H9 (cell line): Measurements from ENCODE around the gene OXER1. TPM values are rescaled to one million over a fixed set of nuclear protein-coding genes. Genes with fewer than 3 reads are reported as not detected.

Experiments used
- DNase-seq: peaks from one replicate; pipeline ENCODE4 v3.0.0-alpha.2; 2017
- H2AFZ ChIP-seq: one replicate; pipeline ENCODE4 v1.6.1; 2013; ENCODE audit warnings: mild to moderate bottlenecking, low read length, control low read depth, moderate library complexity
- H2AK5ac ChIP-seq: 2 replicates; pipeline ENCODE4 v1.6.1; 2013; ENCODE audit warnings: low read length, control low read depth, mixed read lengths; ENCODE audit not compliant: insufficient read length
- H2BK120ac ChIP-seq: one replicate; pipeline ENCODE4 v1.6.1; 2013; ENCODE audit warnings: low read depth, mild to moderate bottlenecking, low read length, control low read depth, inconsistent platforms; ENCODE audit not compliant: poor library complexity, severe bottlenecking
- H2BK12ac ChIP-seq: 2 replicates; pipeline ENCODE4 v1.6.1; 2013; ENCODE audit warnings: low read length, control low read depth, mixed read lengths, low read depth; ENCODE audit not compliant: insufficient read length
- H2BK15ac ChIP-seq: 2 replicates; pipeline ENCODE4 v1.6.1; 2013; ENCODE audit warnings: low read depth, low read length, control low read depth
- H2BK20ac ChIP-seq: one replicate; pipeline ENCODE4 v1.6.1; 2013; ENCODE audit warnings: low read depth, mild to moderate bottlenecking, low read length, control low read depth, inconsistent platforms; ENCODE audit not compliant: poor library complexity, severe bottlenecking
- H2BK5ac ChIP-seq: 2 replicates; pipeline ENCODE4 v1.6.1; 2013; ENCODE audit warnings: low read length, control low read depth, mixed read lengths; ENCODE audit not compliant: insufficient read length
- H3K14ac ChIP-seq: 2 replicates; pipeline ENCODE4 v1.6.1; 2013; ENCODE audit warnings: low read length, control low read depth; ENCODE audit not compliant: insufficient read depth
- H3K18ac ChIP-seq: 2 replicates; pipeline ENCODE4 v1.6.1; 2013; ENCODE audit warnings: low read depth, mild to moderate bottlenecking, mixed read lengths, low read length, control low read depth; ENCODE audit not compliant: insufficient read length
- H3K23ac ChIP-seq: 2 replicates; pipeline ENCODE4 v1.6.1; 2013; ENCODE audit warnings: low read length, control low read depth, mixed read lengths, low read depth; ENCODE audit not compliant: insufficient read length
- H3K23me2 ChIP-seq: 2 replicates; pipeline ENCODE4 v1.6.1; 2013; ENCODE audit warnings: low read depth, mild to moderate bottlenecking, mixed read lengths, low read length, control low read depth; ENCODE audit not compliant: insufficient read length, poor library complexity, severe bottlenecking
- H3K27ac ChIP-seq: 2 replicates; pipeline ENCODE4 v1.5.1; 2013; ENCODE audit warnings: low read length, control low read depth, mixed read lengths, low read depth; ENCODE audit not compliant: insufficient read length
- H3K27me3 ChIP-seq: 2 replicates; pipeline ENCODE4 v1.6.1; 2013; ENCODE audit warnings: low read length, control low read depth, inconsistent platforms; ENCODE audit not compliant: insufficient read depth
- H3K4ac ChIP-seq: 2 replicates; pipeline ENCODE4 v1.6.1; 2013; ENCODE audit warnings: low read depth, mild to moderate bottlenecking, control low read depth, inconsistent platforms, low read length, moderate library complexity
- H3K4me1 ChIP-seq: 2 replicates; pipeline ENCODE4 v1.6.1; 2013; ENCODE audit warnings: low read length, control low read depth, inconsistent platforms; ENCODE audit not compliant: insufficient read depth
- H3K4me2 ChIP-seq: 2 replicates; pipeline ENCODE4 v1.6.1; 2013; ENCODE audit warnings: low read length, control low read depth, mixed read lengths; ENCODE audit not compliant: insufficient read length, insufficient read depth
- H3K56ac ChIP-seq: 2 replicates; pipeline ENCODE4 v1.6.1; 2013; ENCODE audit warnings: low read depth, mild to moderate bottlenecking, mixed read lengths, low read length, control low read depth; ENCODE audit not compliant: insufficient read length
- H3K79me1 ChIP-seq: 2 replicates; pipeline ENCODE4 v1.6.1; 2013; ENCODE audit warnings: low read depth, mild to moderate bottlenecking, moderate library complexity, low read length, control low read depth, inconsistent platforms; ENCODE audit not compliant: insufficient read depth, poor library complexity, severe bottlenecking
- H3K79me2 ChIP-seq: 2 replicates; pipeline ENCODE4 v1.6.1; 2013; ENCODE audit warnings: low read length, control low read depth, inconsistent platforms; ENCODE audit not compliant: insufficient read depth
- H3K9ac ChIP-seq: 2 replicates; pipeline ENCODE4 v1.6.1; 2013; ENCODE audit warnings: low read length, control low read depth, mixed read lengths; ENCODE audit not compliant: insufficient read length; ENCODE audit errors: extremely low read depth
- H3K9me3 ChIP-seq: one replicate; pipeline ENCODE4 v1.6.1; 2013; ENCODE audit warnings: low read depth, low read length, inconsistent platforms; ENCODE audit not compliant: control insufficient read depth
- H3T11ph ChIP-seq: one replicate; pipeline ENCODE4 v1.6.1; 2013; ENCODE audit warnings: mild to moderate bottlenecking, low read length, control low read depth, inconsistent platforms
- H4K20me1 ChIP-seq: one replicate; pipeline ENCODE4 v1.6.1; 2013; ENCODE audit not compliant: control insufficient read depth, insufficient read length, insufficient read depth
- H4K5ac ChIP-seq: 2 replicates; pipeline ENCODE4 v1.6.1; 2013; ENCODE audit warnings: low read depth, mild to moderate bottlenecking, mixed read lengths, low read length, control low read depth; ENCODE audit not compliant: insufficient read length
- H4K8ac ChIP-seq: replicated peaks from 2 replicates; pipeline ENCODE4 v1.6.1; 2013; ENCODE audit warnings: low read length, control low read depth, mixed read lengths, low read depth; ENCODE audit not compliant: insufficient read length
- H4K91ac ChIP-seq: 2 replicates; pipeline ENCODE4 v1.6.1; 2013; ENCODE audit warnings: low read depth, mild to moderate bottlenecking, moderate library complexity, mixed read lengths, low read length, control low read depth; ENCODE audit not compliant: insufficient read length
- H3K27ac Mint-ChIP-seq, 3 experiments: 2 replicates in 2 of 3; 3 replicates in 1 of 3; pipeline ENCODE4 v1.8.0; 2020 to 2021; ENCODE audit warnings: mixed read lengths in 3 of 3, mild to moderate bottlenecking in 1 of 3, moderate library complexity in 1 of 3
- H3K27me3 Mint-ChIP-seq: 2 replicates; pipeline ENCODE4 v1.8.0; 2021; ENCODE audit warnings: low read depth, mild to moderate bottlenecking, moderate library complexity, mixed read lengths
- H3K36me3 Mint-ChIP-seq, 3 experiments: 2 replicates in 2 of 3; 3 replicates in 1 of 3; pipeline ENCODE4 v1.8.0; 2020 to 2021; ENCODE audit warnings: low read depth in 3 of 3, mixed read lengths in 3 of 3; ENCODE audit not compliant: insufficient read depth in 1 of 3
- H3K4me1 Mint-ChIP-seq, 2 experiments: 2 replicates each; pipeline ENCODE4 v1.8.0; 2020; ENCODE audit warnings: mixed read lengths in 2 of 2
- H3K4me3 Mint-ChIP-seq, 2 experiments: 2 replicates in 1 of 2; 3 replicates in 1 of 2; pipeline ENCODE4 v1.8.0; 2020 to 2021; ENCODE audit warnings: mild to moderate bottlenecking in 2 of 2, mixed read lengths in 2 of 2, moderate library complexity in 1 of 2
- H3K9me3 Mint-ChIP-seq, 2 experiments: 2 replicates in 1 of 2; 3 replicates in 1 of 2; pipeline ENCODE4 v1.8.0; 2020; ENCODE audit warnings: mild to moderate bottlenecking in 2 of 2, mixed read lengths in 2 of 2, moderate library complexity in 1 of 2
- WGBS: extraction: QIAGEN DNeasy Blood & Tissue Kit; methylation state at CpG from one replicate; pipeline ENCODE4 v1.1.7; 2013; ENCODE audit warnings: missing lambda C conversion rate, low lambda C conversion rate, mixed read lengths; ENCODE audit not compliant: insufficient read length; ENCODE audit errors: extremely low coverage; 5-methylcytosine and 5-hydroxymethylcytosine counted together
- total RNA-seq: library from RNA; stranded (reverse); gene quantifications from 2 replicates; pipeline ENCODE4 v1.2.1, GENCODE V29; 2021
- TF ChIP-seq, protein P1 (sequence below): fragments of 200-600 bp; sonication (generic); conservative IDR thresholded peaks from 3 replicates; pipeline ENCODE4 v1.8.0; 2021; ENCODE audit warnings: antibody characterized with exemption, mild to moderate bottlenecking

Gene OXER1
- total RNA-seq, 1 experiment from 2014 or later, result 1.6 TPM

- Histone ChIP-seq H4K5ac (no peak overlapping the region), H3K4ac (no peak overlapping the region), H2BK5ac (no peak overlapping the region), H2BK120ac (no peak overlapping the region), H3K27me3 (no peaks in the 10 kb centered on the region), H4K20me1 (no peaks in the 10 kb centered on the region), H4K91ac (no peak overlapping the region), H3K4me1 (no peaks in the 10 kb centered on the region), H3K9ac (no peak overlapping the region), H3K27ac (no peak overlapping the region), H2BK12ac (no peak overlapping the region), H2AK5ac (no peak overlapping the region), H3K79me2 (no peaks in the 10 kb centered on the region), H2AFZ (no peak overlapping the region), H3K56ac (no peak overlapping the region), H3K23me2 (no peaks in the 10 kb centered on the region), H3K79me1 (no peaks in the 10 kb centered on the region), H4K8ac (no peak overlapping the region), H3K14ac (no peak overlapping the region), H2BK15ac (no peak overlapping the region), H3T11ph (no peak overlapping the region), H3K9me3 (no peaks in the 10 kb centered on the region), H2BK20ac (no peak overlapping the region), H3K23ac (no peak overlapping the region), H3K4me2 (no peak overlapping the region), H3K18ac (no peak overlapping the region)
- TF ChIP-seq, protein P1, sequence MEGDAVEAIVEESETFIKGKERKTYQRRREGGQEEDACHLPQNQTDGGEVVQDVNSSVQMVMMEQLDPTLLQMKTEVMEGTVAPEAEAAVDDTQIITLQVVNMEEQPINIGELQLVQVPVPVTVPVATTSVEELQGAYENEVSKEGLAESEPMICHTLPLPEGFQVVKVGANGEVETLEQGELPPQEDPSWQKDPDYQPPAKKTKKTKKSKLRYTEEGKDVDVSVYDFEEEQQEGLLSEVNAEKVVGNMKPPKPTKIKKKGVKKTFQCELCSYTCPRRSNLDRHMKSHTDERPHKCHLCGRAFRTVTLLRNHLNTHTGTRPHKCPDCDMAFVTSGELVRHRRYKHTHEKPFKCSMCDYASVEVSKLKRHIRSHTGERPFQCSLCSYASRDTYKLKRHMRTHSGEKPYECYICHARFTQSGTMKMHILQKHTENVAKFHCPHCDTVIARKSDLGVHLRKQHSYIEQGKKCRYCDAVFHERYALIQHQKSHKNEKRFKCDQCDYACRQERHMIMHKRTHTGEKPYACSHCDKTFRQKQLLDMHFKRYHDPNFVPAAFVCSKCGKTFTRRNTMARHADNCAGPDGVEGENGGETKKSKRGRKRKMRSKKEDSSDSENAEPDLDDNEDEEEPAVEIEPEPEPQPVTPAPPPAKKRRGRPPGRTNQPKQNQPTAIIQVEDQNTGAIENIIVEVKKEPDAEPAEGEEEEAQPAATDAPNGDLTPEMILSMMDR, result no peak
- DNase-seq, result no peak
- Mint-ChIP-seq H3K9me3 (peaks cover 0 to 4% of the 10 kb centered on the region in 2 experiments; a peak in 1 of 5 replicates), H3K36me3 (peaks cover 0 to 4% (median 0%) of the 10 kb centered on the region in 3 experiments; a peak in 3 of 7 replicates), H3K27me3 (peaks cover 2% of the 10 kb centered on the region), H3K4me3 (no peak overlapping the region), H3K27ac (no peak overlapping the region), H3K4me1 (peaks cover 5 to 7% of the 10 kb centered on the region in 2 experiments)
- no CpG with 5 or more reads among the region's 2 CpGs for WGBS
These were observed 37.0 kb upstream of the OXER1 start for GRCh38 chr2:42800981-42801380.
